ENCODE measurements around the gene SHD.
A peak's percentile ranks its signal among the peaks of the same experiment; 100 is the strongest.

The SHD gene

GRCh38 chr19:4328243-4328990 lies 49.4 kb downstream of the SHD start:
- peak; percentile 93 for DNase-seq

DNA sequence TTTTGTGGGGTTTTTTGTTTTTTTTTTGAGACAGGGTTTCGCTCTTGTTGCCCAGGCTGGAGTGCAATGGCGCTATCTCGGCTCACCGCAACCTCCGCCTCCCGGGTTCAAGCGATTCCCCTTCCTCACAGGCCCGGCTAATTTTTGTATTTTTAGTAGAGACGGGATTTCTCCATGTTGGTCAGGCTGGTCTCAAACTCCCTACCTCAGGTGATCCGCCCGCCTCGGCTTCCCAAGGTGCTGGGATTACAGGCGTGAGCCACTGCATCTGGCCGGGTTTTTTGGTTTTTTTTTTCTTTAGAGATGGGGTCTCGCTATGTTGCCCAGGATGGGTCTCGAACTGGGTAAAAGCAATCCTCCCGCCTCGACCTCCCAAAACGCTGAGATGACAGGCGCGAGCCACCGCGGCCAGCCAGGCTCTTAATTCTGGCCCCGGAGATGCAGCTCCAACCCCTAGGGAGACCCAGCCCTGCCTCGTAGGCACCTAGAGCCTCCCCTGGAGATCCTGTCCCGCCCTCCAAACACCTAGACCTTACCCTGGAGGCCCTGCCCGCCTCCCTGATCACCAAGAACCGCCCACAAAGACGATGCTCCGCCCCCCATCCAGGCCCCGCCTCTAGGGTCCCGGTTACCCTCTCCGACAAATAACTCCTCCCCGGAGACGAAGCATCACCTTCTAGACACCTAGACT lies 50.1 kb downstream of the SHD start:
- DNase-seq, result peak; percentile 23

DNA sequence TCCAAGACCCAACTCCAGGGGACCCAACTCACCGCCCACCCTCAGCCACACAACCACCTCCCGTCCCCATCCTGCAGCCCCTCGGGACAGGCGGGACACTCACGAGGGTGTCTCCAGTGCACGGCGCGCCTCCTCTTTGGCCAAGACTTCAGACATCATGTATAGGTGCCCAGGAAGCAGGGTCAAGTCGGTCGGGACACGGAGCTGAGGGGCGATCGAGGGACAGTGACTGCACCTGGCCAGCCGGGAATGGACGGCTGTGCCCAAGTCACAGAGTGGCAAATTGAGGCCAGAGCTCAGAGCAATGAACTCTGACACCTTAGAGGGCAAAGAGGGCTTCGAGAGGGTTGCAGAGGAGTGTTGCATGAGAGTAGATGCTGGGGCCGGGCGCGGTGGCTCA lies 50.8 kb downstream of the SHD start:
- no peak for DNase-seq

DNA sequence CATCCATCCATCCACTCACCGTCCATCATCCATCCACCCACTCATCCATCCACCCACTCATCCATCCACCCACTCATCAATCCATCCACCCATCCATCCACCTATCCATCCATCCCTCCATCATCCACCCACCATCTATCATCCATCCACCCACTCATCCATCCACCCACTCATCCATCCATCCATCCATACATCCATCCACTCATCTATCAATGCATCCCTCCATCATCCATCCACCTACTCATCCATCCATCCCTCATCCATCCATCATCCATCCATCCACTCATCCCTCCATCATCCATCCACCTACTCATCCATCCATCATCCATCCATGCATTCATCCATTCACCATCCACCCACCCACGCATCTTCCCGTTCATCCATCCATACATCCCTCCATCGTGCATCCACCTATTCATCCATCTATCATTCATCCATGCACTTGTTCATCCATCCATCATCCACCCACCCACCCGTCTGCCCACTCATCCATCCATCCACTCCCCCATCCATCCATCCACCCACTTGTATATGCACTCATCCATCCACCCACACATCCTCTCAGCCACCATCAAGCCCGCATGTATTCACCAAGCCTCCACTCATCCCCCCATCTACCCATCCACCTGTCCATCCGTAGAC lies 56.0 kb downstream of the SHD start:
- DNase-seq, result no peak

GRCh38 chr19:4337906-4338440 lies 58.9 kb downstream of the SHD start:
- no peak for DNase-seq

DNA sequence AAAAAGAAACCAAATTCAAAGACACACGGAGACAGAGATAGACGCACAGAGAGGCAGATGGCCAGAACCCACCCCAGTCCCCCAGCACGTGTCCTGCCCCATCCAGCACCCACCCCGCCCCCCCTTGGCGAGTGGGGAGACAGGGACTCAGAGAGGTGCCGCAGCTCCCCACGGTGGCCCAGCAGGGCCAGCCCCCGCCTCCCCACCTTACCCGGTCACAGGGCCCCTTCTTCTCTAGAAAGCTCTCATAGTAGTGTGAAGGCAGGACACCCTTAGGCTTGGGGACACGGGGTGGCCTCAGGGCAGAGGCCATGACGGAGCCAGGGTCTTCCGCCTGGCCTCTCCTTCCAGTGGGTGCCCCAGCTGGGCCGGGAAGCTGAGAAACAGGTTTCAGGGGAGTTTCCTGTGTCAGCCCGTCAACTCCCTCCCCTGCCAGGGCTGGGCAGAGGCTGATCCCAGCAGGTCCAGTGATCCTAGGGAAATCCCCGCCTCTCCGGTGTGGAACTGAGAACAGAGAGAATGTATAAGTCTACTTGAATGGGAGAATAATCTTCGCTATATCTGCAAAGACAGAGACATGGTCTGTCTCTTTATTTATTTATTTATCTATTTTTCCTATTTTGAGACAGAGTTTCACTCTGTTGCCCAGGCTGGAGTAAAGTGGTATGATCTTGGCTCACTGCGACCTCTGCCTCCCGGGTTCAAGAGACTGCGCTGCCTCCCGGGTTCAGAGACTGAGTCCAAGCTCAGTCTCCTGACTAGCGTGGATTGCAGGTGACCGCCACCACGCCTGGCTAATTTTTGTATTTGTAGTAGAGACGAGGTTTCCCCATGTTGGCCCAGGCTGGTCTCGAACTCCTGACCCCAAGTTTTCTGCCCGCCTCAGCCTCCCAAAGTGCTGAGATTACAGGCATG lies 59.6 kb downstream of the SHD start, which contains the start of gene STAP2:
Gene STAP2 (minus strand): TSS at position 387 of the 915 bp plus-strand sequence. CDS start 74 bp downstream, at position 313.
- DNase-seq, result peak; percentile 6

Measured in effector CD8-positive, alpha-beta T cell (primary cell).